ENCODE measurements around the gene PON3. TPM values are rescaled to one million over a fixed set of nuclear protein-coding genes. Genes with fewer than 3 reads are reported as not detected.

Gene PON3
- total and polyA plus RNA-seq, 2 of the 8 experiments (the other 6 are each of a cell fraction or from before 2014, with no cell fraction given): not detected

GRCh38 chr7:95373323-95373722 is 22.9 kb downstream of the PON3 start:
- Histone ChIP-seq H4K8ac (ENCODE audit: extremely low read depth, insufficient read depth, low read length) (no peak overlapping the region), H3K9ac (replicated peaks in 1 of 4; ENCODE audit: extremely low read depth in 1 of 4, low read depth in 3 of 4, low read length in 3 of 4) (no peak overlapping the region), H2AFZ (ENCODE audit: low read length) (no peak overlapping the region), H3K18ac (ENCODE audit: extremely low read depth, low read length) (no peak overlapping the region), H3K79me1 (ENCODE audit: low read depth, low read length) (no peaks in the 10 kb centered on the region), H3K27me3 (replicated peaks in 1 of 4; ENCODE audit: control insufficient read depth in 3 of 4, extremely low read depth in 1 of 4, insufficient read depth in 3 of 4, low read length in 3 of 4) (no peaks in the 10 kb centered on the region), H3K4me2 (ENCODE audit: insufficient read depth in 1 of 2, low read depth in 2 of 2, low read length in 2 of 2) (no peak overlapping the region), H2BK15ac (ENCODE audit: low read length) (no peak overlapping the region), H3K56ac (replicated peaks; ENCODE audit: insufficient read length, low read depth, low read length) (no peak overlapping the region), H2BK5ac (ENCODE audit: low read depth, low read length) (no peak overlapping the region), H3K23ac (ENCODE audit: insufficient read length) (no peak overlapping the region), H2BK12ac (ENCODE audit: low read depth, low read length) (no peak overlapping the region), H3K27ac (ENCODE audit: low read depth, low read length) (no peak overlapping the region), H3K14ac (ENCODE audit: insufficient read length) (no peak overlapping the region), H3K4me1 (replicated peaks in 1 of 4; ENCODE audit: control insufficient read depth in 3 of 4, insufficient read depth in 4 of 4, low read length in 3 of 4) (no peaks in the 10 kb centered on the region), H3K23me2 (ENCODE audit: low read depth, low read length) (no peaks in the 10 kb centered on the region; the same call in 1 of the 2 replicates), H3K4me3 (ENCODE audit: extremely low read depth in 1 of 4, insufficient read depth in 2 of 4, low read depth in 3 of 4, low read length in 4 of 4) (no peak overlapping the region), H4K91ac (replicated peaks; ENCODE audit: insufficient read length, low read length) (no peak overlapping the region), H4K20me1 (replicated peaks in 1 of 2; ENCODE audit: control insufficient read depth in 1 of 2, insufficient read depth in 2 of 2, low read length in 2 of 2) (no peaks in the 10 kb centered on the region), H2BK20ac (ENCODE audit: low read length) (no peak overlapping the region), H2AK5ac (ENCODE audit: low read depth, low read length) (no peak overlapping the region), H3K36me3 (ENCODE audit: control insufficient read depth in 2 of 4, insufficient read depth in 4 of 4, low read length in 3 of 4) (no peaks in the 10 kb centered on the region), H2BK120ac (replicated peaks; ENCODE audit: low read depth, low read length) (no peak overlapping the region), H4K5ac (ENCODE audit: insufficient read length, low read depth, low read length) (no peak overlapping the region), H3K79me2 (ENCODE audit: control insufficient read depth in 1 of 2, insufficient read depth in 2 of 2, low read length in 2 of 2) (no peaks in the 10 kb centered on the region), H3K9me3 (ENCODE audit: insufficient read depth in 2 of 2, low read depth in 1 of 2, low read length in 1 of 2) (peaks cover 0 to 6% of the 10 kb centered on the region in 2 experiments; a peak in 1 of 4 replicates), H3K4ac (replicated peaks; ENCODE audit: insufficient read length, low read depth, low read length) (no peak overlapping the region)
- TF ChIP-seq KDM5A (IDR thresholded peaks at IDR 0.05; ENCODE audit: low read length) (no peak), MAFK (IDR thresholded peaks at IDR 0.05; ENCODE audit: low read depth, low read length) (0 out of 2 replicates have a peak, but pooled peaks have one; percentile 29)
- TF ChIP-seq, protein P1, sequence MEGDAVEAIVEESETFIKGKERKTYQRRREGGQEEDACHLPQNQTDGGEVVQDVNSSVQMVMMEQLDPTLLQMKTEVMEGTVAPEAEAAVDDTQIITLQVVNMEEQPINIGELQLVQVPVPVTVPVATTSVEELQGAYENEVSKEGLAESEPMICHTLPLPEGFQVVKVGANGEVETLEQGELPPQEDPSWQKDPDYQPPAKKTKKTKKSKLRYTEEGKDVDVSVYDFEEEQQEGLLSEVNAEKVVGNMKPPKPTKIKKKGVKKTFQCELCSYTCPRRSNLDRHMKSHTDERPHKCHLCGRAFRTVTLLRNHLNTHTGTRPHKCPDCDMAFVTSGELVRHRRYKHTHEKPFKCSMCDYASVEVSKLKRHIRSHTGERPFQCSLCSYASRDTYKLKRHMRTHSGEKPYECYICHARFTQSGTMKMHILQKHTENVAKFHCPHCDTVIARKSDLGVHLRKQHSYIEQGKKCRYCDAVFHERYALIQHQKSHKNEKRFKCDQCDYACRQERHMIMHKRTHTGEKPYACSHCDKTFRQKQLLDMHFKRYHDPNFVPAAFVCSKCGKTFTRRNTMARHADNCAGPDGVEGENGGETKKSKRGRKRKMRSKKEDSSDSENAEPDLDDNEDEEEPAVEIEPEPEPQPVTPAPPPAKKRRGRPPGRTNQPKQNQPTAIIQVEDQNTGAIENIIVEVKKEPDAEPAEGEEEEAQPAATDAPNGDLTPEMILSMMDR (IDR thresholded peaks at IDR 0.05; ENCODE audit: control extremely low read depth in 1 of 3, insufficient read depth in 1 of 3, low read depth in 1 of 3, low read length in 3 of 3): peak in 1 of 3 experiments; percentile 27; a peak in 1 of 4 replicates
- CTCF ChIA-PET (ENCODE audit: partially characterized antibody): interaction anchor here (0.7 to 1.5 kb wide), 8 partner anchors 8 to 375 kb away, joined by 3 to 5 read pairs (median 3); partner anchors contain the start of gene PON3
- POLR2A ChIA-PET (ENCODE audit: partially characterized antibody): no interaction called here
- WGBS, 2 experiments (ENCODE audit: extremely low coverage in 1 of 2, insufficient coverage in 1 of 2, insufficient read length in 1 of 2, insufficient replicate concordance in 2 of 2, low coverage in 1 of 2, low lambda C conversion rate in 2 of 2, missing lambda C conversion rate in 1 of 2): 91% methylated on average over 4 of the region's 4 CpGs; no CpG with 5 or more reads in 1 of the 2 experiments
- DNase-seq (ENCODE audit: low read depth in 1 of 2, low spot score in 2 of 2): no peak
- no peak for FAIRE-seq
